AG09319 (cell line): ENCODE measurements around the gene RNASEH2B.

ENCODE experiments used
- DNase-seq: peaks from one replicate; pipeline ENCODE4 v3.0.0-alpha.2; 2010; ENCODE audit warnings: low read depth; ENCODE audit errors: extremely low read depth
- TF ChIP-seq, protein P1 (sequence below): IDR thresholded peaks from 2 replicates; pipeline ENCODE4 v1.5.1; 2011; ENCODE audit warnings: low read depth, mild to moderate bottlenecking, inconsistent platforms, low read length, moderate library complexity

The RNASEH2B gene

DNA sequence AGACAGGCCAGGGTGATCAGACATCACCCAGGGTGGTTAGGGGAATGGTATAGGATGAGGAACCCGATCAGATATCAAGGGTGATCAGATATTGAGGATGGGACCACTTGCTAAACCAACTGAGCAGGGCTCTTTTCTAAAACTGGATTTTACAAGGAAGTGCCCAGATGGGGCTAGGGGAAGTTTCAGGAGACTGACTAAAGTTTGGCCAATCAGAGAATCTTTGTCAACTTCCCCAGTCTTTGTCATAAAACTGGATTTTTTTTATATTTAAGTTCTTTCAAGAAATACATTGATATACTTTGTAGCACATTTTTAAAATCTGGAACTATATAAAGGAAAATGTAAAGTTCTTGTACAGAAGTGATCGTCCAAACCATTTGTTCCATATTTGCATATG is 35.6 kb upstream of the RNASEH2B start:
- TF ChIP-seq, protein P1, sequence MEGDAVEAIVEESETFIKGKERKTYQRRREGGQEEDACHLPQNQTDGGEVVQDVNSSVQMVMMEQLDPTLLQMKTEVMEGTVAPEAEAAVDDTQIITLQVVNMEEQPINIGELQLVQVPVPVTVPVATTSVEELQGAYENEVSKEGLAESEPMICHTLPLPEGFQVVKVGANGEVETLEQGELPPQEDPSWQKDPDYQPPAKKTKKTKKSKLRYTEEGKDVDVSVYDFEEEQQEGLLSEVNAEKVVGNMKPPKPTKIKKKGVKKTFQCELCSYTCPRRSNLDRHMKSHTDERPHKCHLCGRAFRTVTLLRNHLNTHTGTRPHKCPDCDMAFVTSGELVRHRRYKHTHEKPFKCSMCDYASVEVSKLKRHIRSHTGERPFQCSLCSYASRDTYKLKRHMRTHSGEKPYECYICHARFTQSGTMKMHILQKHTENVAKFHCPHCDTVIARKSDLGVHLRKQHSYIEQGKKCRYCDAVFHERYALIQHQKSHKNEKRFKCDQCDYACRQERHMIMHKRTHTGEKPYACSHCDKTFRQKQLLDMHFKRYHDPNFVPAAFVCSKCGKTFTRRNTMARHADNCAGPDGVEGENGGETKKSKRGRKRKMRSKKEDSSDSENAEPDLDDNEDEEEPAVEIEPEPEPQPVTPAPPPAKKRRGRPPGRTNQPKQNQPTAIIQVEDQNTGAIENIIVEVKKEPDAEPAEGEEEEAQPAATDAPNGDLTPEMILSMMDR, result no peak
- DNase-seq, result no peak

DNA sequence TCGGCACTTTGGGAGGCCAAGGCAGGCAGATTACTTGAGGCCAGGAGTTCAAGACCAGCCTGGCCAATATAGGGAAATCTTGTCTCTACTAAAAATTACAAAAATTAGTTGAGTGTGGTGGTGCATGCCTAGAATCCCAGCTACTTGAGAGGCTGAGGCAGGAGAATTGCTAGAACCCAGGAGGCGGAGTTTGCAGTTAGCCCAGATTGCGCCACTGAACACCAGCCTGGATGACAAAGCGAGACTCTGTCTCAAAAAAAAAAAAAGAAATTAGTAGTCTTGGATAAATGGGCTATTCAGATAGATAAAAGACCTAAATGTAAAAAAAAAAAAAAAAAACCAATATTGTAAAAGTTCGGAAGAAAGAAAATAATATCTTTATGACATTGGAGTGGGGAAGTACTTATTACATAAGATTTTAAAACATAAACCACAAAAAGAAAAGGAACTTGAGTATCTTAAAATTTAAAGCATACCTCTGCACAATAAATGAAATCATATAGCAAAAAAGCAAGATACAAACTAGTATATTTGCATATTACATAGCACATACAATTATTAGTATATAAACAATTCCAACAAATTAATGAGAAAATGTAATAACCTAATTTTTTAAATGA is 26.7 kb upstream of the RNASEH2B start:
- TF ChIP-seq, protein P1, result no peak
- DNase-seq, result no peak

DNA sequence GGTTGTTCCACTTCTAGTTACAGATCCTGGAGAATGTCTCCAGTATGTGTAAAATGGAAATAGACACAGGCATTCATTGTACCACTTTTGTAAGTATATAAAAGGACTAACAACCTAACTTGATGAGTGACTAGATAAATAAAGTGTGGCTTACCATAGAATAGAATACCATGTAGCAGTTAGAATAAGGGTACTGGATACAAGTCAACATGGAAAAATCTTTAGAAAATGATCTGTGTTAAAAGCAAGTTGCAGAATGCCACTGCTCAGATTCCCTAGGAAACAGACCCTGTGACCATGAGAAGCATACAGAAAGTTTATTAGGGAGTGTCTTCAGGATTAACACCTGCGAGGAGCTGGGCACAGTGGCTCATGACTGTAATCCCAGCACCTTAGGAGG is 25.9 kb upstream of the RNASEH2B start:
- no peak for DNase-seq
- TF ChIP-seq, protein P1, result no peak

DNA sequence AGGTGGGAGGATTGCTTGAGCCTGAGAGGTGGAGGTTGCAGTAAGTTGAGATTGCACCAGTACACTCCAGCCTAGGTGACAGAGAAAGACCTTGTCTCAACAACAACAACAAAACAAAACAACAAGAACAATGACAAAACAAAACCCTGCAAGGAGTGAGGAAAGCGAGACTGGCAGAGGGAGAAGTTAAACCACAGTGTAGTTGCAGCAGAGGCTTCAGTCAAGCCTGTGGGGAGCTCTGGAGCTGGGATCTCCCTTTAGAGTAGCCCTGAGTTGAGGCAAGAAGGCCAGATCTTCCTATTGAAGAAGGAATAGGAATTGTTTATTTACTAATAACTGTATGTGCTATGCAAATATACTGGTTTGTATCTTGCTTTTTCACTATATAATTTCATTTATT is 25.3 kb upstream of the RNASEH2B start:
- TF ChIP-seq, protein P1, result no peak
- no peak for DNase-seq

DNA sequence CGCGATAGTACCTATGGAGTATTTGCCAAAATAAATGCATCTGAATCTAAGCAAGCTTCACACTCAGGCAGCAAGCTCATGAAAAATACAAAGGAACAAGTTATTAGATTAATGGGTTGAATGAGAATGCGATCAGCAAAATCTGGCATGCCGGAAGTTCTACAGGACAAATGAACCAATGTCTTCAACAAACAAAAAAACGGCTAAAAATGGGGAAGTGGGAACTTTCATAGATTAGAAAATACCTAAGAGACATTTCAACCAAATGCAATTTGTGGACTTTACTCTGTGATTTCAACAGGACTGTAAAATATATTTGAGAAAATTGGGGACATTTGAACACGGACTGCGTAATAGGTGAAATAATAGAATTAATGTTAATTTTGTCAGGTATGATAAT is 22.4 kb upstream of the RNASEH2B start:
- TF ChIP-seq, protein P1, result no peak
- no peak for DNase-seq

DNA sequence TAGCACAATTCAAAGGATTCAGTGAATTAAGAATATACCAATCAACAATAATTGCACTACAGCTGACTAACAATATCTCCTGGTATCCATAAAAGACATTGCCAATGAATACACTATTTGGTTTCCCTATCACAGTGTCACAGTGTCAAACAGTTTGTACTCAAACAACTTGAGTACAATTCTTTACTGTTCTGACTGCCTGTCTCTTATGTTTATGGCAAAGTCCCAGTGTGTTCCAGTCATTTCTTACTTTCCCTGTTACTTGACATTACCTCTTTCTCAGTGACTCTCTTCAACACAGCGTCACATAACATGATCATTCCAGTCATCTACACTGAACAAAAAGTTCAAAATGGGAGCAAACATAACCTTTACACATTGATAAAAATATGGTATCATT is 21.2 kb upstream of the RNASEH2B start:
- TF ChIP-seq, protein P1, result no peak
- no peak for DNase-seq

DNA sequence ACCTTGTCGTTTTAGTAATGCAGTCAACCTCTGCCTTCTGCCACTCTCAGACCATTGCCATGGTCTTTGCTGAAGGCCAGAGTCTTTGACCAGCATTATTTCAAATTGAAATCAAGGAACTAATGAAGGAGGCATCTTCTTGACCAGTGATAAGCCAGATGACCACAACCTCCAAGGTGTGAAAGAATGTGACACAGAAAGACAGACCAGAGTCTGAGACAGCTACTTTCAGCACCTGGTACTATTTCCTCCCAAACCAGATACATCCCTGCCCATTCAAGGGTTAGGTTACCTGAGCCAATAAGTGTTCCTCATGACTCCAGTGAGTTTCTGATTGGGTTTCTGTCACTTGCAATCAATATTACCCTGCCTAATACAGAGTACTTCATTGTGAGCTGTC is 20.3 kb upstream of the RNASEH2B start:
- TF ChIP-seq, protein P1, result no peak
- DNase-seq, result no peak
